Liver (tissue), 9 donors: ENCODE data around the gene ETV6. TPM values are rescaled to one million over a fixed set of nuclear protein-coding genes. Genes with fewer than 3 reads are reported as not detected.

Experiments used
- DNase-seq: peaks from one replicate; pipeline ENCODE4 v3.0.0-alpha.2; 2017; ENCODE audit warnings: low spot score
- H3K27ac ChIP-seq, 2 donors: one replicate each; pipeline ENCODE4 v1.7.0; 2013; ENCODE audit warnings: inconsistent platforms in 2 of 2, low read length in 2 of 2, control low read depth in 1 of 2, low read depth in 1 of 2, mild to moderate bottlenecking in 1 of 2
- H3K27me3 ChIP-seq, 4 donors: one replicate each; pipeline versions ENCODE4 v1.6.1 to v1.7.0; 2013; ENCODE audit warnings: low read length in 3 of 4, inconsistent platforms in 1 of 4, mild to moderate bottlenecking in 1 of 4, moderate library complexity in 1 of 4; ENCODE audit not compliant: control insufficient read depth in 4 of 4, insufficient read depth in 4 of 4
- H3K36me3 ChIP-seq, 4 donors: one replicate each; pipeline versions ENCODE4 v1.6.1 to v1.7.0; 2013; ENCODE audit warnings: low read length in 3 of 4, mild to moderate bottlenecking in 3 of 4, low read depth in 1 of 4, moderate library complexity in 1 of 4; ENCODE audit not compliant: control insufficient read depth in 4 of 4, insufficient read depth in 3 of 4
- H3K4me1 ChIP-seq, 4 donors: one replicate each; pipeline versions ENCODE4 v1.6.1 to v1.7.0; 2013; ENCODE audit warnings: low read length in 3 of 4, mild to moderate bottlenecking in 3 of 4, moderate library complexity in 1 of 4; ENCODE audit not compliant: control insufficient read depth in 4 of 4, insufficient read depth in 4 of 4
- H3K4me3 ChIP-seq, 3 donors: one replicate each; pipeline versions ENCODE4 v1.6.1 to v1.7.0; 2013; ENCODE audit warnings: low read length in 3 of 3, control low read depth in 1 of 3, low read depth in 1 of 3, mild to moderate bottlenecking in 1 of 3
- H3K9ac ChIP-seq, 2 donors: one replicate each; pipeline ENCODE4 v1.7.0; 2013; ENCODE audit warnings: low read length in 2 of 2, mild to moderate bottlenecking in 2 of 2, moderate library complexity in 2 of 2, control low read depth in 1 of 2, low read depth in 1 of 2
- H3K9me3 ChIP-seq, 4 donors: one replicate each; pipeline versions ENCODE4 v1.6.1 to v1.7.0; 2013; ENCODE audit warnings: low read length in 3 of 4; ENCODE audit not compliant: control insufficient read depth in 4 of 4
- EGR1 ChIP-seq, 2 donors: IDR thresholded peaks; 2 replicates each; pipeline ENCODE4 v1.6.1; 2016 to 2018; ENCODE audit warnings: antibody characterized with exemption in 2 of 2, low read depth in 2 of 2
- FOXA1 ChIP-seq: IDR thresholded peaks from 2 replicates; pipeline ENCODE4 v1.6.1; 2016; ENCODE audit warnings: antibody characterized with exemption
- FOXA2 ChIP-seq: IDR thresholded peaks from 2 replicates; pipeline ENCODE4 v1.6.1; 2016; ENCODE audit warnings: antibody characterized with exemption
- GABPA ChIP-seq, 2 donors: IDR thresholded peaks in 1 of 2; conservative IDR thresholded peaks in 1 of 2; 2 replicates each; pipeline ENCODE4 v1.6.1; 2016; ENCODE audit warnings: antibody characterized with exemption in 2 of 2, mild to moderate bottlenecking in 1 of 2, moderate library complexity in 1 of 2
- HNF4A ChIP-seq, 2 donors: conservative IDR thresholded peaks; 2 replicates each; pipeline ENCODE4 v1.6.1; 2016; ENCODE audit warnings: antibody characterized with exemption in 2 of 2, mild to moderate bottlenecking in 2 of 2
- HNF4G ChIP-seq: IDR thresholded peaks from 2 replicates; pipeline ENCODE4 v1.6.1; 2016; ENCODE audit warnings: antibody characterized with exemption
- NR2F2 ChIP-seq: IDR thresholded peaks from 2 replicates; pipeline ENCODE4 v1.6.1; 2016; ENCODE audit warnings: antibody characterized with exemption
- RAD21 ChIP-seq, 2 donors: IDR thresholded peaks; 2 replicates each; pipeline ENCODE4 v1.6.1; 2016; ENCODE audit warnings: antibody characterized with exemption in 2 of 2, mild to moderate bottlenecking in 2 of 2
- RXRA ChIP-seq, 2 donors: IDR thresholded peaks; 2 replicates each; pipeline ENCODE4 v1.6.1; 2017 to 2018; ENCODE audit warnings: antibody characterized with exemption in 2 of 2, mild to moderate bottlenecking in 1 of 2
- SP1 ChIP-seq: IDR thresholded peaks from 2 replicates; pipeline ENCODE4 v1.6.1; 2018; ENCODE audit warnings: antibody characterized with exemption, mild to moderate bottlenecking
- TAF1 ChIP-seq: conservative IDR thresholded peaks from 2 replicates; pipeline ENCODE4 v1.6.1; 2016; ENCODE audit warnings: antibody characterized with exemption, mild to moderate bottlenecking
- YY1 ChIP-seq: IDR thresholded peaks from 2 replicates; pipeline ENCODE4 v1.6.1; 2016; ENCODE audit warnings: antibody characterized with exemption, mild to moderate bottlenecking
- WGBS: extraction: QIAGEN DNeasy Blood & Tissue Kit; methylation state at CpG from one replicate; pipeline ENCODE4 v1.1.7; 2013; 5-methylcytosine and 5-hydroxymethylcytosine counted together
- polyA plus RNA-seq, 2 donors: library from polyadenylated mRNA; stranded (reverse) in 1 of 2; unstranded in 1 of 2; fragments of 200-250 nt in 1 of 2; fragments of >200 nt in 1 of 2; fragmentation: Nextera tagmentation in 1 of 2; extraction: Ambion mirVana in 1 of 2; gene quantifications; one replicate each; pipeline versions ENCODE4 v1.2.1 to v1.2.3, GENCODE V29; 2013 to 2015
- total RNA-seq, 2 donors: library from RNA; depleted of rRNA; stranded (reverse); fragments of >200 nt; gene quantifications; one replicate each; pipeline ENCODE4 v1.2.3, GENCODE V29; 2014
- TF ChIP-seq, protein P1 (sequence below): IDR thresholded peaks from 2 replicates; pipeline ENCODE4 v1.6.1; 2016; ENCODE audit warnings: antibody characterized with exemption, mild to moderate bottlenecking
- TF ChIP-seq, protein P2 (sequence below): IDR thresholded peaks from 2 replicates; pipeline ENCODE4 v1.6.1; 2016; ENCODE audit warnings: antibody characterized with exemption
- TF ChIP-seq, protein P3 (sequence below): fragments of 150-350 bp; IDR thresholded peaks from 2 replicates; pipeline ENCODE4 v1.5.1; 2017; ENCODE audit warnings: improper control_type of control experiment, low read depth, low read length; ENCODE audit not compliant: missing input control
- TF ChIP-seq, protein P4 (sequence below): IDR thresholded peaks from 2 replicates; pipeline ENCODE4 v1.6.1; 2016; ENCODE audit warnings: antibody characterized with exemption
- donor health status: healthy.
- donor health status: healthy.
- donor health status: healthy.
- donor health status: healthy.
- donor health status: healthy.

Gene ETV6
- total and polyA plus RNA-seq, 4 donors = 2.0 to 6.2 (median 3.5) TPM

DNA sequence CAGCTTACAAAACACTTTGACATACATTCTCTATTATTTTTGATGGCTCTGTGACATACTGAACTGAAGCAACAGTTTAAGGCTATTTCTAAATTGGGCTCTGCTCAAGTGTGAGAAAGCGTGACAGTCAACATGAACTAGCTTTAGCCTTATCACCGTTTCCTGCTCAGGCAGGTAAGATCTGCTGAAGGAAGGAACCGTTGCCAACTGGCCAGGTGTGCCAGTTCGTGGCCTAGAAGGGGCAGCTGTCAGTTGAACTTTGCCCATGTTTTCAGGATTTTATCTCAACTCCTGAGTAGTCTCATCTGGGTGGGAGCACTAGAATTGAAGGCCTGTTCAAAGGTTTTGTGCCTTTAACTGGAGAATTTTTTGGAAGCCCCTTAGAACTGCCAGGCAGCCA lies 79.5 kb downstream of the ETV6 start:
- WGBS = 53% methylated on average over 4 of the region's 4 CpGs
- Histone ChIP-seq H3K4me3 (no peak overlapping the region), H3K4me1 (peaks cover 4 to 26% (median 11%) of the 10 kb centered on the region in 4 donors), H3K9ac (no peak overlapping the region), H3K27me3 (no peaks in the 10 kb centered on the region), H3K27ac (no peak overlapping the region), H3K36me3 (no peaks in the 10 kb centered on the region), H3K9me3 (no peaks in the 10 kb centered on the region)
- TF ChIP-seq RXRA (IDR thresholded peaks at IDR 0.05) (no peak), GABPA (IDR thresholded peaks at IDR 0.05 in 1 of 2, conservative IDR thresholded peaks at IDR 0.05 in 1 of 2) (no peak), RAD21 (IDR thresholded peaks at IDR 0.05) (no peak), EGR1 (IDR thresholded peaks at IDR 0.05; ENCODE audit: low read depth in 2 of 2) (no peak), SP1 (no peak), HNF4G (no peak), FOXA1 (no peak), TAF1 (no peak)
- TF ChIP-seq, protein P1, sequence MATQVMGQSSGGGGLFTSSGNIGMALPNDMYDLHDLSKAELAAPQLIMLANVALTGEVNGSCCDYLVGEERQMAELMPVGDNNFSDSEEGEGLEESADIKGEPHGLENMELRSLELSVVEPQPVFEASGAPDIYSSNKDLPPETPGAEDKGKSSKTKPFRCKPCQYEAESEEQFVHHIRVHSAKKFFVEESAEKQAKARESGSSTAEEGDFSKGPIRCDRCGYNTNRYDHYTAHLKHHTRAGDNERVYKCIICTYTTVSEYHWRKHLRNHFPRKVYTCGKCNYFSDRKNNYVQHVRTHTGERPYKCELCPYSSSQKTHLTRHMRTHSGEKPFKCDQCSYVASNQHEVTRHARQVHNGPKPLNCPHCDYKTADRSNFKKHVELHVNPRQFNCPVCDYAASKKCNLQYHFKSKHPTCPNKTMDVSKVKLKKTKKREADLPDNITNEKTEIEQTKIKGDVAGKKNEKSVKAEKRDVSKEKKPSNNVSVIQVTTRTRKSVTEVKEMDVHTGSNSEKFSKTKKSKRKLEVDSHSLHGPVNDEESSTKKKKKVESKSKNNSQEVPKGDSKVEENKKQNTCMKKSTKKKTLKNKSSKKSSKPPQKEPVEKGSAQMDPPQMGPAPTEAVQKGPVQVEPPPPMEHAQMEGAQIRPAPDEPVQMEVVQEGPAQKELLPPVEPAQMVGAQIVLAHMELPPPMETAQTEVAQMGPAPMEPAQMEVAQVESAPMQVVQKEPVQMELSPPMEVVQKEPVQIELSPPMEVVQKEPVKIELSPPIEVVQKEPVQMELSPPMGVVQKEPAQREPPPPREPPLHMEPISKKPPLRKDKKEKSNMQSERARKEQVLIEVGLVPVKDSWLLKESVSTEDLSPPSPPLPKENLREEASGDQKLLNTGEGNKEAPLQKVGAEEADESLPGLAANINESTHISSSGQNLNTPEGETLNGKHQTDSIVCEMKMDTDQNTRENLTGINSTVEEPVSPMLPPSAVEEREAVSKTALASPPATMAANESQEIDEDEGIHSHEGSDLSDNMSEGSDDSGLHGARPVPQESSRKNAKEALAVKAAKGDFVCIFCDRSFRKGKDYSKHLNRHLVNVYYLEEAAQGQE = no peak
- TF ChIP-seq, protein P2, sequence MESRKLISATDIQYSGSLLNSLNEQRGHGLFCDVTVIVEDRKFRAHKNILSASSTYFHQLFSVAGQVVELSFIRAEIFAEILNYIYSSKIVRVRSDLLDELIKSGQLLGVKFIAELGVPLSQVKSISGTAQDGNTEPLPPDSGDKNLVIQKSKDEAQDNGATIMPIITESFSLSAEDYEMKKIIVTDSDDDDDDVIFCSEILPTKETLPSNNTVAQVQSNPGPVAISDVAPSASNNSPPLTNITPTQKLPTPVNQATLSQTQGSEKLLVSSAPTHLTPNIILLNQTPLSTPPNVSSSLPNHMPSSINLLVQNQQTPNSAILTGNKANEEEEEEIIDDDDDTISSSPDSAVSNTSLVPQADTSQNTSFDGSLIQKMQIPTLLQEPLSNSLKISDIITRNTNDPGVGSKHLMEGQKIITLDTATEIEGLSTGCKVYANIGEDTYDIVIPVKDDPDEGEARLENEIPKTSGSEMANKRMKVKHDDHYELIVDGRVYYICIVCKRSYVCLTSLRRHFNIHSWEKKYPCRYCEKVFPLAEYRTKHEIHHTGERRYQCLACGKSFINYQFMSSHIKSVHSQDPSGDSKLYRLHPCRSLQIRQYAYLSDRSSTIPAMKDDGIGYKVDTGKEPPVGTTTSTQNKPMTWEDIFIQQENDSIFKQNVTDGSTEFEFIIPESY = no peak
- TF ChIP-seq, protein P3, sequence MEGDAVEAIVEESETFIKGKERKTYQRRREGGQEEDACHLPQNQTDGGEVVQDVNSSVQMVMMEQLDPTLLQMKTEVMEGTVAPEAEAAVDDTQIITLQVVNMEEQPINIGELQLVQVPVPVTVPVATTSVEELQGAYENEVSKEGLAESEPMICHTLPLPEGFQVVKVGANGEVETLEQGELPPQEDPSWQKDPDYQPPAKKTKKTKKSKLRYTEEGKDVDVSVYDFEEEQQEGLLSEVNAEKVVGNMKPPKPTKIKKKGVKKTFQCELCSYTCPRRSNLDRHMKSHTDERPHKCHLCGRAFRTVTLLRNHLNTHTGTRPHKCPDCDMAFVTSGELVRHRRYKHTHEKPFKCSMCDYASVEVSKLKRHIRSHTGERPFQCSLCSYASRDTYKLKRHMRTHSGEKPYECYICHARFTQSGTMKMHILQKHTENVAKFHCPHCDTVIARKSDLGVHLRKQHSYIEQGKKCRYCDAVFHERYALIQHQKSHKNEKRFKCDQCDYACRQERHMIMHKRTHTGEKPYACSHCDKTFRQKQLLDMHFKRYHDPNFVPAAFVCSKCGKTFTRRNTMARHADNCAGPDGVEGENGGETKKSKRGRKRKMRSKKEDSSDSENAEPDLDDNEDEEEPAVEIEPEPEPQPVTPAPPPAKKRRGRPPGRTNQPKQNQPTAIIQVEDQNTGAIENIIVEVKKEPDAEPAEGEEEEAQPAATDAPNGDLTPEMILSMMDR = no peak
- DNase-seq = no peak

DNA sequence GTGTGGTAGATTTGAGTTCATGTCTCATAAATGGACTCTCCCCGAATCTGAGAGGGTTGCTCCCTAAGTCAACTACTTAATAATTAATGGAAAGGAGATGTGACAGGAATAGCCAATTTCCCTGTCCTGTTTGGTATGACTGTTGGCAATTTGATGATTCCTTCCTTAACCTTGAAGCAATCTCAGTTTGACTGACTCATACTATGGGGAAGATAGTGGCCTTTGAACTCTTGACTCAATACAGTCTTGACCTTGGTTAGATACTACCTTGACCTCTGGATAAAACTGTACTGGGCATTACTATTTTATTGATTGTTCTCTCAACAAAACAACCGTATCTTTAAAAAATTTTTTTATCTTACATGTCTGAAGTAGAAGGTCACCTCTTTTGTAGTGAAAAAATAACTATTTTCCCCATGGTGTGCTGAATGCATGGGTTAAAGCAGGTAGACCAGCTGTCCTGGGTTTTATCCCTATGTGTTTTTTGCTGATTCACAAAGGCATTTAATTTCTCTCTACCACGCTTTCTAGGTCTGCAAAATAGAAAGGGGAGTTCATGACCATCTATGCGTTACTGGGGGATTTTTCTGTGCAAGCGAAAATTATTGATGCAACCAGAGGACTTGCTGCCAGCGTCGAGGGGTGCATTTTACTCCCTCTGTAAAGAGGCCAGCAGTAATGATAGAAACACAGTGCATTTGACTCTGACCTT lies 80.1 kb downstream of the ETV6 start:
- no peaks in the 10 kb centered on the region for H3K9me3 ChIP-seq
- H3K27me3 ChIP-seq = no peaks in the 10 kb centered on the region
- H3K36me3 ChIP-seq = no peaks in the 10 kb centered on the region
- no peak for DNase-seq
- WGBS = 76% methylated on average over 7 of the region's 7 CpGs
- H3K9ac ChIP-seq = no peak overlapping the region
- H3K4me3 ChIP-seq = no peak overlapping the region
- H3K4me1 ChIP-seq = peaks cover 4 to 22% (median 9%) of the 10 kb centered on the region in 4 donors
- no peak overlapping the region for H3K27ac ChIP-seq
- TF ChIP-seq YY1 (no peak), GABPA (IDR thresholded peaks at IDR 0.05 in 1 of 2, conservative IDR thresholded peaks at IDR 0.05 in 1 of 2) (no peak), FOXA2 (no peak), NR2F2 (no peak), RXRA (IDR thresholded peaks at IDR 0.05) (no peak), HNF4A (conservative IDR thresholded peaks at IDR 0.05) (no peak), FOXA1 (no peak), RAD21 (IDR thresholded peaks at IDR 0.05) (no peak), EGR1 (IDR thresholded peaks at IDR 0.05; ENCODE audit: low read depth in 2 of 2) (no peak), SP1 (no peak)
- TF ChIP-seq, protein P4, sequence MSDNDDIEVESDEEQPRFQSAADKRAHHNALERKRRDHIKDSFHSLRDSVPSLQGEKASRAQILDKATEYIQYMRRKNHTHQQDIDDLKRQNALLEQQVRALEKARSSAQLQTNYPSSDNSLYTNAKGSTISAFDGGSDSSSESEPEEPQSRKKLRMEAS = no peak
- TF ChIP-seq, protein P2 = no peak
- TF ChIP-seq, protein P1 = no peak
